RWPE1 (cell line): ENCODE results near the gene SCD5.

ENCODE experiments used
- CTCF ChIA-PET: fragments of 350-600 bp; sonication (Branson Sonifier 250); formaldehyde crosslinking; extraction: SDS; loops from one replicate; lab custom pipeline; 2021; lab: Yijun Ruan, JAX
- POLR2A ChIA-PET: fragments of 400-600 bp; formaldehyde crosslinking; extraction: SDS; loops from one replicate; lab custom pipeline; 2020; ENCODE audit warnings: antibody characterized with exemption; ENCODE audit not compliant: low non-redundant PET; lab: Yijun Ruan, JAX
- DNase-seq: peaks from one replicate; pipeline ENCODE4 v3.0.0; 2012; ENCODE audit warnings: low spot score
- H3K27ac ChIP-seq: fragments of 450-650 bp; 2 replicates; pipeline ENCODE4 v1.5.1; 2017
- TF ChIP-seq, protein P1 (sequence below): fragments of 450-650 bp; conservative IDR thresholded peaks from 2 replicates; pipeline ENCODE4 v1.5.1; 2017; ENCODE audit warnings: low read depth, mild to moderate bottlenecking

SCD5 gene

DNA sequence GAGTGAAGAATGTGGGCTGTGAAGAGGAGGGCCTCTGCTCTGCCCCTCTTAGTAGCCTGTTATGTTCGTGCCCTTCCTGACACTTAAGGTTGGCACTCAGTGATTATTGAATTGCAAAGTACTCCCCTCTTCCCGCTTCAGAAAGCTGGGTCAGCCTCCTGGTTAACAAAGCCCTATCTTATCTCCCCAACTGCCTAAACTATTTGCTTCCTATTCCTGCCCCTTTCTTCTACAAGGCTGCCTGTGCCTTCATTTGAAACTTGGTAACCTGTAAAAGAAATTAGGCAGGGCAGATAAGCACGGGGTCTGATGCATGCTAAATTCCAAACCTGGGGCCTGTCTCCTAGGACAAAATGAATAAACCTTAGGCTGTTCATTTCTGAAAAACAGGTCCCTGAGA lies 213.7 kb downstream of the SCD5 start:
- TF ChIP-seq, protein P1, sequence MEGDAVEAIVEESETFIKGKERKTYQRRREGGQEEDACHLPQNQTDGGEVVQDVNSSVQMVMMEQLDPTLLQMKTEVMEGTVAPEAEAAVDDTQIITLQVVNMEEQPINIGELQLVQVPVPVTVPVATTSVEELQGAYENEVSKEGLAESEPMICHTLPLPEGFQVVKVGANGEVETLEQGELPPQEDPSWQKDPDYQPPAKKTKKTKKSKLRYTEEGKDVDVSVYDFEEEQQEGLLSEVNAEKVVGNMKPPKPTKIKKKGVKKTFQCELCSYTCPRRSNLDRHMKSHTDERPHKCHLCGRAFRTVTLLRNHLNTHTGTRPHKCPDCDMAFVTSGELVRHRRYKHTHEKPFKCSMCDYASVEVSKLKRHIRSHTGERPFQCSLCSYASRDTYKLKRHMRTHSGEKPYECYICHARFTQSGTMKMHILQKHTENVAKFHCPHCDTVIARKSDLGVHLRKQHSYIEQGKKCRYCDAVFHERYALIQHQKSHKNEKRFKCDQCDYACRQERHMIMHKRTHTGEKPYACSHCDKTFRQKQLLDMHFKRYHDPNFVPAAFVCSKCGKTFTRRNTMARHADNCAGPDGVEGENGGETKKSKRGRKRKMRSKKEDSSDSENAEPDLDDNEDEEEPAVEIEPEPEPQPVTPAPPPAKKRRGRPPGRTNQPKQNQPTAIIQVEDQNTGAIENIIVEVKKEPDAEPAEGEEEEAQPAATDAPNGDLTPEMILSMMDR: no peak
- POLR2A ChIA-PET: no interaction called here
- DNase-seq: no peak
- CTCF ChIA-PET: no interaction called here
- no peak overlapping the region for H3K27ac ChIP-seq

DNA sequence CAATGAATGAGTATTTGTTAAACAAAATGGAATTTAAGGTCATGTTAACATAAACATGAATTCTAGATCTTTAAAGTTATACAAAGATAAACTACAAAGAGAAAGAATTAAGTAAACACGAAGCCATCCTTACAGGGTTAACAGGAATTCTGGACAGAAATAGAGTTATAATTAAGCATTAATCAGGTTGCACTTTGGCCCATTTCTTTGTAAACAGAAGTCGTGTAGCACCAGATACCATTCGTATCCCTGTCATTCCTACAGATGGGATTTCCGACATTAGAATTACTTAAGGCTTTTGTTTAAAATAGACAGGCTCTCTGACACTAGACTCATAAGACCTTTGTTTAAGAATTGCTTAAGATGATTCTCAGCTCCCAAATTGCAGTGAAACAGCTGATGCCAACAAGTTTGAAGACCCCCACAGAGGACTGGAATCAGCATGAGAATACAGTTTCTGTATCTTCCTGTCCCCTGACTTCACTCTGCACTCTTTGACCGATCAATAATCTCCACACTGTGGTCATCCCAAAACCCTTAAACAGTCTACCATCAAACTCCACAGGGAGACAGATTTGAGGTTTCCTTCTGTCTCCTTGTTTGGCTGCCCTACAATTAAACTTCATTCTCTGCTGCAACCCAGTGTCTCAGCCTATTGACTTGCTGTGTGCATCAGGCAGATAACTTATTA lies 214.6 kb downstream of the SCD5 start:
- TF ChIP-seq, protein P1: no peak
- DNase-seq: no peak
- H3K27ac ChIP-seq: no peak overlapping the region
- CTCF ChIA-PET: no interaction called here
- POLR2A ChIA-PET: no interaction called here

DNA sequence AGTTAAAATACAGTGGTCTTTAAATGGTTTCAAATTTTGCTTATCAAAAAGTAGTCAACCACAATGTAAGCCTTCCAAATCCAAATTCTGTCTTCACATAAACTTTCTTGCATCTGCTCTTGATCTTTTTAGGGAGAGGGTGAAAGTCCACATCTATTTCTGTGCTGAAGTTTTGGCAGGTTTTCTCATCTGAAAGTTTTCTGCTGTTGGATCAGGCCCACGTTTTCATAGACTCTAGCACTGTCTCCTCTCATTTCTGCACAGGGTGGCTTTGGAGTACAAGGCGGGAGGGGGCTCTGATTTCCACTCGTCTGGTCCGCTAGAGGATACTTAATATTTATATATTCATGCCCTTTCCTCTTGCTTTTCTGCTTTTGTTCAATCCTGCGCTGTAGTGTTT lies 218.7 kb downstream of the SCD5 start:
- DNase-seq: no peak
- TF ChIP-seq, protein P1: no peak
- no peak overlapping the region for H3K27ac ChIP-seq
- ChIA-PET POLR2A (no interaction called here), CTCF (no interaction called here)
